Smooth muscle cell (in vitro differentiated cells): ENCODE data around the gene PRCC. TPM values are rescaled to one million over a fixed set of nuclear protein-coding genes. Genes with fewer than 3 reads are reported as not detected.

ENCODE experiments used
- DNase-seq: peaks from one replicate; lab custom pipeline; 2025; ENCODE audit not compliant: unreplicated experiment; lab: John Stamatoyannopoulos, UW
- H2AFZ ChIP-seq: fragments of 200-600 bp; sonication (generic); 2 replicates; pipeline ENCODE4 v1.6.0; 2016; ENCODE audit warnings: antibody characterized with exemption, low read depth, mild to moderate bottlenecking
- H3F3A ChIP-seq: fragments of 200-600 bp; sonication (generic); 2 replicates; pipeline ENCODE4 v1.6.0; 2017; ENCODE audit warnings: antibody characterized with exemption, low read depth
- H3K27ac ChIP-seq: fragments of 200-600 bp; sonication (generic); 2 replicates; pipeline ENCODE4 v1.5.1; 2016; ENCODE audit warnings: low read depth, mild to moderate bottlenecking
- H3K27me3 ChIP-seq: fragments of 200-600 bp; sonication (generic); 2 replicates; pipeline ENCODE4 v1.6.1; 2016; ENCODE audit warnings: low read depth, mild to moderate bottlenecking
- H3K36me3 ChIP-seq: fragments of 200-600 bp; sonication (generic); 2 replicates; pipeline ENCODE4 v1.5.1; 2016; ENCODE audit warnings: low read depth
- H3K4me1 ChIP-seq: fragments of 200-600 bp; sonication (generic); 2 replicates; pipeline ENCODE4 v1.5.1; 2016; ENCODE audit warnings: low read depth
- H3K4me2 ChIP-seq: fragments of 200-600 bp; sonication (generic); 2 replicates; pipeline ENCODE4 v1.6.0; 2016; ENCODE audit warnings: mild to moderate bottlenecking
- H3K4me3 ChIP-seq: fragments of 200-600 bp; sonication (generic); 2 replicates; pipeline ENCODE4 v1.5.1; 2016; ENCODE audit warnings: mild to moderate bottlenecking
- H3K79me2 ChIP-seq: fragments of 200-600 bp; sonication (generic); 2 replicates; pipeline ENCODE4 v1.6.0; 2016; ENCODE audit warnings: low read depth, mild to moderate bottlenecking
- H3K9ac ChIP-seq: fragments of 200-600 bp; sonication (generic); 2 replicates; pipeline ENCODE4 v1.6.0; 2016; ENCODE audit warnings: low read depth
- H3K9me3 ChIP-seq: fragments of 200-600 bp; sonication (generic); replicated peaks from 2 replicates; pipeline ENCODE4 v1.5.1; 2016; ENCODE audit warnings: low read depth
- H4K20me1 ChIP-seq: fragments of 200-600 bp; sonication (generic); 2 replicates; pipeline ENCODE4 v1.6.0; 2016; ENCODE audit warnings: low read depth
- CTCF ChIP-seq: fragments of 200-600 bp; sonication (generic); IDR thresholded peaks from 2 replicates; pipeline ENCODE4 v1.5.1; 2017; ENCODE audit warnings: borderline replicate concordance, mild to moderate bottlenecking, antibody characterized with exemption; ENCODE audit not compliant: insufficient read depth, poor library complexity, severe bottlenecking
- WGBS: methylation state at CpG from one replicate; pipeline ENCODE4 v1.1.7; 2016; ENCODE audit warnings: low lambda C conversion rate; 5-methylcytosine and 5-hydroxymethylcytosine counted together
- polyA plus RNA-seq: library from polyadenylated mRNA; unstranded; fragments of >200 nt; fragmentation: Nextera tagmentation; extraction: Ambion mirVana; gene quantifications from 2 replicates; pipeline ENCODE4 v1.2.1, GENCODE V29; 2016
- total RNA-seq: library from RNA; depleted of rRNA; stranded (reverse); fragments of >200 nt; gene quantifications from 2 replicates; pipeline ENCODE4 v1.2.3, GENCODE V29; 2014

PRCC gene
- total and polyA plus RNA-seq, 2 experiments from 2014 or later, result 37.7 to 68.7 TPM

- Histone ChIP-seq H3K27ac (peak overlapping the region; percentile 100), H3K36me3 (no peaks in the 10 kb centered on the region), H3K4me1 (peaks cover 47% of the 10 kb centered on the region), H3K27me3 (no peaks in the 10 kb centered on the region), H3K9me3 (no peaks in the 10 kb centered on the region), H2AFZ (no peak overlapping the region), H3K4me2 (no peak overlapping the region), H3K9ac (no peak overlapping the region), H3K4me3 (no peak overlapping the region), H4K20me1 (no peaks in the 10 kb centered on the region), H3K79me2 (peaks cover 55% of the 10 kb centered on the region), H3F3A (peaks cover 20% of the 10 kb centered on the region)
- no peak for DNase-seq
- WGBS, result 95% methylated on average over 14 of the region's 14 CpGs
- TF ChIP-seq CTCF, result no peak
Observed at GRCh38 chr1:156744786-156745419, 22.4 kb upstream of the PRCC start.

GRCh38 chr1:156745881-156746280 is 21.5 kb upstream of the PRCC start:
- Histone ChIP-seq H3K27ac (peak overlapping the region; percentile 100), H3K79me2 (peaks cover 56% of the 10 kb centered on the region), H3K9ac (peak overlapping the region; percentile 100), H3F3A (peaks cover 20% of the 10 kb centered on the region), H2AFZ (no peak overlapping the region), H3K4me1 (peaks cover 47% of the 10 kb centered on the region), H3K9me3 (no peaks in the 10 kb centered on the region), H3K27me3 (no peaks in the 10 kb centered on the region), H3K4me2 (peak overlapping the region; percentile 92), H3K36me3 (no peaks in the 10 kb centered on the region), H3K4me3 (peak overlapping the region; percentile 60), H4K20me1 (no peaks in the 10 kb centered on the region)
- no peak for TF ChIP-seq CTCF
- DNase-seq, result no peak
- 90% methylated on average over 3 of the region's 3 CpGs for WGBS

GRCh38 chr1:156746406-156746727 is 21.0 kb upstream of the PRCC start:
- no peak for TF ChIP-seq CTCF
- H2AFZ ChIP-seq, result no peak overlapping the region
- no peak for DNase-seq

More at GRCh38 chr1:156746406-156746727, 21.0 kb upstream of the PRCC start:
- WGBS, result 31% methylated on average over 8 of the region's 9 CpGs
- Histone ChIP-seq H3K27me3 (no peaks in the 10 kb centered on the region), H3K9ac (peak overlapping the region; percentile 100), H3K79me2 (peaks cover 60% of the 10 kb centered on the region), H4K20me1 (no peaks in the 10 kb centered on the region), H3F3A (peaks cover 19% of the 10 kb centered on the region), H3K4me3 (peak overlapping the region; percentile 60), H3K27ac (peak overlapping the region; percentile 100), H3K4me1 (peaks cover 46% of the 10 kb centered on the region), H3K36me3 (no peaks in the 10 kb centered on the region), H3K4me2 (peak overlapping the region; percentile 92), H3K9me3 (no peaks in the 10 kb centered on the region)
